Measurements from ENCODE around the gene TMEM150C.
"Not testable (repeated sequence)": the region's sequence is repeated elsewhere in the genome, so short reads cannot be mapped to it uniquely, and the experiment has no call there.

The TMEM150C gene

GRCh38 chr4:82567444-82567843 is 5.7 kb upstream of the TMEM150C start:
- no peak for DNase-seq

GRCh38 chr4:82562564-82562854 is 721 bp upstream of the TMEM150C start:
- DNase-seq, result no peak

GRCh38 chr4:82560853-82561785 is 669 bp downstream of the TMEM150C start:
- peak in 2 of 4 experiments; percentile 20 to 35 for DNase-seq

- DNase-seq, result no peak
Observed at GRCh38 chr4:82559735-82560120, 2.1 kb downstream of the TMEM150C start.

- DNase-seq, result not testable (repeated sequence)
Observed at GRCh38 chr4:82559090-82559734, 2.6 kb downstream of the TMEM150C start.

- peak in 2 of 4 experiments; percentile 7 to 12 for DNase-seq
Observed at GRCh38 chr4:82555276-82555675, 6.5 kb downstream of the TMEM150C start.

- DNase-seq, result no peak
Observed at GRCh38 chr4:82553020-82553419, 8.8 kb downstream of the TMEM150C start.

- DNase-seq, result no peak
Observed at GRCh38 chr4:82551734-82552133, 10.1 kb downstream of the TMEM150C start.

- not testable (repeated sequence) for DNase-seq
Observed at GRCh38 chr4:82547850-82548249, 13.9 kb downstream of the TMEM150C start.

GRCh38 chr4:82543131-82543530 is 18.7 kb downstream of the TMEM150C start:
- DNase-seq, result no peak

- no peak for DNase-seq
Observed at GRCh38 chr4:82542642-82543041, 19.1 kb downstream of the TMEM150C start.

- no peak for DNase-seq
Observed at GRCh38 chr4:82529322-82529721, 32.5 kb downstream of the TMEM150C start.

- no peak for DNase-seq
Observed at GRCh38 chr4:82528868-82529267, 32.9 kb downstream of the TMEM150C start.

GRCh38 chr4:82528074-82528473 is 33.7 kb downstream of the TMEM150C start:
- no peak for DNase-seq

- peak; percentile 37 to 68 (median 62) for DNase-seq
Observed at GRCh38 chr4:82525307-82525911, 36.4 kb downstream of the TMEM150C start.

GRCh38 chr4:82524570-82525152 is 37.1 kb downstream of the TMEM150C start:
- DNase-seq, result peak in 2 of 4 experiments; percentile 5 to 10

GRCh38 chr4:82523179-82523578 is 38.6 kb downstream of the TMEM150C start:
- no peak for DNase-seq

GRCh38 chr4:82522472-82522871 is 39.3 kb downstream of the TMEM150C start:
- DNase-seq, result no peak

- DNase-seq, result no peak
Observed at GRCh38 chr4:82521283-82521682, 40.5 kb downstream of the TMEM150C start.

- DNase-seq, result no peak
Observed at GRCh38 chr4:82519776-82520175, 42.0 kb downstream of the TMEM150C start.

GRCh38 chr4:82519072-82519471 is 42.7 kb downstream of the TMEM150C start:
- DNase-seq, result no peak

- DNase-seq, result no peak
Observed at GRCh38 chr4:82517043-82517442, 44.7 kb downstream of the TMEM150C start.

- no peak for DNase-seq
Observed at GRCh38 chr4:82515705-82516104, 46.1 kb downstream of the TMEM150C start.
